Activated CD8-positive, alpha-beta T cell treated with anti-CD3 and anti-CD28 coated beads, Interleukin-2, amount 10 ng/mL, durations not matched to agents 7 days and 5 days (primary cell): ENCODE measurements around the gene RAD51B. TPM values are rescaled to one million over a fixed set of nuclear protein-coding genes. Genes with fewer than 3 reads are reported as not detected.

Experiments used
- ATAC-seq: fragments of 150-1000 bp; cut with Tn5 transposase; one replicate; pipeline ENCODE4 v1.10.0; 2021; ENCODE audit warnings: moderate library complexity
- CTCF ChIA-PET: fragments of 350-600 bp; sonication (Branson Sonifier 250); formaldehyde crosslinking; loops from one replicate; lab custom pipeline; 2021; ENCODE audit warnings: antibody characterized with exemption; lab: Charles Lee
- POLR2A ChIA-PET: fragments of 350-600 bp; sonication (Branson Sonifier 250); formaldehyde crosslinking; loops from one replicate; lab custom pipeline; 2021; ENCODE audit warnings: antibody characterized with exemption; lab: Charles Lee
- DNase-seq: peaks from one replicate; pipeline ENCODE4 v3.0.0-alpha.2; 2020
- H3K27ac Mint-ChIP-seq: one replicate; pipeline ENCODE4 v1.8.0; 2021; ENCODE audit warnings: mild to moderate bottlenecking, mixed read lengths
- H3K27me3 Mint-ChIP-seq: one replicate; pipeline ENCODE4 v1.8.0; 2021; ENCODE audit warnings: low read depth, mixed read lengths
- H3K36me3 Mint-ChIP-seq: one replicate; pipeline ENCODE4 v1.8.0; 2021; ENCODE audit warnings: low read depth, mixed read lengths
- H3K4me1 Mint-ChIP-seq: one replicate; pipeline ENCODE4 v1.8.0; 2021; ENCODE audit warnings: low read depth, mixed read lengths
- H3K4me3 Mint-ChIP-seq: one replicate; pipeline ENCODE4 v1.8.0; 2021; ENCODE audit warnings: mild to moderate bottlenecking, mixed read lengths
- H3K9me3 Mint-ChIP-seq: one replicate; pipeline ENCODE4 v1.8.0; 2022; ENCODE audit warnings: mixed read lengths; ENCODE audit not compliant: insufficient read depth
- total RNA-seq, 2 experiments: library from RNA; stranded (reverse); gene quantifications; one replicate each; pipeline ENCODE4 v1.2.3, GENCODE V29; 2021

RAD51B gene
- total RNA-seq, 2 experiments from 2014 or later, result 34.1 to 38.8 TPM

GRCh38 chr14:68539241-68539737 is 719.7 kb downstream of the RAD51B start:
- no peak overlapping the region for H3K4me3 Mint-ChIP-seq
- H3K9me3 Mint-ChIP-seq, result no peaks in the 10 kb centered on the region
- no peaks in the 10 kb centered on the region for H3K27me3 Mint-ChIP-seq
- no peaks in the 10 kb centered on the region for H3K4me1 Mint-ChIP-seq
- CTCF ChIA-PET, result interaction anchor here (0.6 kb wide), 1 partner anchor 130 kb away, joined by 4 read pairs; no protein-coding TSS in a partner anchor
- DNase-seq, result no peak
- ATAC-seq, result no peak
- H3K36me3 Mint-ChIP-seq, result peaks cover 2% of the 10 kb centered on the region
- H3K27ac Mint-ChIP-seq, result no peak overlapping the region
- POLR2A ChIA-PET, result no interaction called here

- Mint-ChIP-seq H3K9me3 (no peaks in the 10 kb centered on the region), H3K4me1 (no peaks in the 10 kb centered on the region), H3K4me3 (no peak overlapping the region), H3K36me3 (peaks cover 2% of the 10 kb centered on the region), H3K27me3 (no peaks in the 10 kb centered on the region), H3K27ac (no peak overlapping the region)
- POLR2A ChIA-PET, result no interaction called here
- ATAC-seq, result no peak
- DNase-seq, result no peak
- CTCF ChIA-PET, result no interaction called here
Measured at GRCh38 chr14:68539789-68540188, 720.2 kb downstream of the RAD51B start.

- POLR2A ChIA-PET, result no interaction called here
- Mint-ChIP-seq H3K9me3 (no peaks in the 10 kb centered on the region), H3K27ac (no peak overlapping the region), H3K4me3 (no peak overlapping the region), H3K4me1 (no peaks in the 10 kb centered on the region), H3K36me3 (no peaks in the 10 kb centered on the region), H3K27me3 (no peaks in the 10 kb centered on the region)
- DNase-seq, result no peak
- ATAC-seq, result no peak
- CTCF ChIA-PET, result no interaction called here
Measured at GRCh38 chr14:68541178-68541896, 721.8 kb downstream of the RAD51B start.

- H3K27ac Mint-ChIP-seq, result no peak overlapping the region
- H3K4me3 Mint-ChIP-seq, result no peak overlapping the region
- CTCF ChIA-PET, result no interaction called here
Measured at GRCh38 chr14:68542346-68542745, 722.8 kb downstream of the RAD51B start.

GRCh38 chr14:68543516-68543915 is 723.9 kb downstream of the RAD51B start:
- ChIA-PET POLR2A (no interaction called here), CTCF (no interaction called here)
- Mint-ChIP-seq H3K4me3 (no peak overlapping the region), H3K36me3 (no peaks in the 10 kb centered on the region), H3K27me3 (no peaks in the 10 kb centered on the region), H3K4me1 (no peaks in the 10 kb centered on the region), H3K9me3 (no peaks in the 10 kb centered on the region), H3K27ac (no peak overlapping the region)
- ATAC-seq, result no peak
- no peak for DNase-seq

More at GRCh38 chr14:68542346-68542745, 722.8 kb downstream of the RAD51B start:
- Mint-ChIP-seq H3K27me3 (no peaks in the 10 kb centered on the region), H3K4me1 (no peaks in the 10 kb centered on the region), H3K9me3 (no peaks in the 10 kb centered on the region), H3K36me3 (no peaks in the 10 kb centered on the region)
- ATAC-seq (no peak), DNase-seq (no peak)
- POLR2A ChIA-PET, result no interaction called here

GRCh38 chr14:68544081-68544892 is 724.7 kb downstream of the RAD51B start:
- H3K27me3 Mint-ChIP-seq, result no peaks in the 10 kb centered on the region
- ATAC-seq (no peak), DNase-seq (no peak)
- CTCF ChIA-PET, result no interaction called here
- H3K4me3 Mint-ChIP-seq, result no peak overlapping the region
- H3K27ac Mint-ChIP-seq, result no peak overlapping the region
- no peaks in the 10 kb centered on the region for H3K36me3 Mint-ChIP-seq
- POLR2A ChIA-PET, result no interaction called here
- no peaks in the 10 kb centered on the region for H3K9me3 Mint-ChIP-seq
- no peaks in the 10 kb centered on the region for H3K4me1 Mint-ChIP-seq

GRCh38 chr14:68546839-68547238 is 727.3 kb downstream of the RAD51B start:
- H3K4me1 Mint-ChIP-seq, result no peaks in the 10 kb centered on the region
- H3K4me3 Mint-ChIP-seq, result no peak overlapping the region
- H3K27me3 Mint-ChIP-seq, result no peaks in the 10 kb centered on the region
- POLR2A ChIA-PET, result no interaction called here
- CTCF ChIA-PET, result no interaction called here
- no peaks in the 10 kb centered on the region for H3K36me3 Mint-ChIP-seq
- ATAC-seq (no peak), DNase-seq (no peak)
- H3K9me3 Mint-ChIP-seq, result no peaks in the 10 kb centered on the region
- H3K27ac Mint-ChIP-seq, result no peak overlapping the region

GRCh38 chr14:68547305-68548193 is 728.0 kb downstream of the RAD51B start:
- no peak for ATAC-seq
- Mint-ChIP-seq H3K9me3 (no peaks in the 10 kb centered on the region), H3K36me3 (no peaks in the 10 kb centered on the region), H3K4me3 (no peak overlapping the region), H3K27ac (no peak overlapping the region), H3K27me3 (no peaks in the 10 kb centered on the region), H3K4me1 (no peaks in the 10 kb centered on the region)
- DNase-seq, result no peak
- ChIA-PET POLR2A (no interaction called here), CTCF (no interaction called here)

GRCh38 chr14:68548194-68549076 is 728.9 kb downstream of the RAD51B start:
- CTCF ChIA-PET, result no interaction called here
- H3K4me3 Mint-ChIP-seq, result no peak overlapping the region
- ATAC-seq (no peak), DNase-seq (no peak)
- no peak overlapping the region for H3K27ac Mint-ChIP-seq
- H3K36me3 Mint-ChIP-seq, result no peaks in the 10 kb centered on the region
- no peaks in the 10 kb centered on the region for H3K9me3 Mint-ChIP-seq
- H3K27me3 Mint-ChIP-seq, result no peaks in the 10 kb centered on the region
- POLR2A ChIA-PET, result interaction anchor here (0.5 to 0.6 kb wide), 2 partner anchors 361 to 427 kb away, joined by 3 to 5 read pairs; no protein-coding TSS in a partner anchor
- H3K4me1 Mint-ChIP-seq, result no peaks in the 10 kb centered on the region

- POLR2A ChIA-PET, result no interaction called here
Measured at GRCh38 chr14:68550338-68550715, 730.7 kb downstream of the RAD51B start.

More at GRCh38 chr14:68550338-68550715, 730.7 kb downstream of the RAD51B start:
- Mint-ChIP-seq H3K4me1 (no peaks in the 10 kb centered on the region), H3K36me3 (no peaks in the 10 kb centered on the region), H3K4me3 (no peak overlapping the region), H3K27ac (no peak overlapping the region), H3K9me3 (no peaks in the 10 kb centered on the region), H3K27me3 (no peaks in the 10 kb centered on the region)
- CTCF ChIA-PET, result no interaction called here
- ATAC-seq (no peak), DNase-seq (no peak)
